Measurements from ENCODE around the gene GABRR1.

- TF ChIP-seq EZH2 (IDR thresholded peaks at IDR 0.05; ENCODE audit: borderline replicate concordance, low read length), result no peak
- TF ChIP-seq CTCF (IDR thresholded peaks at IDR 0.05; ENCODE audit: low read length), result no peak
These were observed 3.0 kb downstream of the GABRR1 start for GRCh38 chr6:89214197-89214596.
